Psoas muscle (tissue), 8 donors: ENCODE data around the gene GNS. TPM values are rescaled to one million over a fixed set of nuclear protein-coding genes. Genes with fewer than 3 reads are reported as not detected.

Experiments
- ATAC-seq, 4 donors: fragments of 200-7000 bp; cut with Tn5 transposase; one replicate each; pipeline ENCODE4 v1.9.1; 2020; ENCODE audit warnings: moderate library complexity in 3 of 4, mild to moderate bottlenecking in 2 of 4
- DNase-seq, 2 donors: peaks; one replicate each; pipeline ENCODE4 v3.0.0-alpha.2; 2020
- H3K27ac ChIP-seq: fragments of 200-600 bp; one replicate; pipeline ENCODE4 v1.8.0; 2022
- H3K27me3 ChIP-seq, 3 donors: fragments of 200-600 bp in 1 of 3; one replicate each; pipeline versions ENCODE4 v1.6.1 to v1.8.0; 2013 to 2022; ENCODE audit warnings: low read length in 2 of 3, mild to moderate bottlenecking in 2 of 3, moderate library complexity in 1 of 3; ENCODE audit not compliant: insufficient read depth in 3 of 3
- H3K36me3 ChIP-seq, 2 donors: fragments of 200-600 bp in 1 of 2; one replicate each; pipeline versions ENCODE4 v1.6.1 to v1.8.0; 2013 to 2022; ENCODE audit warnings: low read depth in 1 of 2, mild to moderate bottlenecking in 1 of 2, moderate library complexity in 1 of 2; ENCODE audit not compliant: insufficient read depth in 1 of 2
- H3K4me1 ChIP-seq: fragments of 200-600 bp; one replicate; pipeline ENCODE4 v1.8.0; 2022
- H3K4me3 ChIP-seq: fragments of 200-600 bp; one replicate; pipeline ENCODE4 v1.8.0; 2022; ENCODE audit warnings: mild to moderate bottlenecking
- H3K9me3 ChIP-seq: fragments of 200-600 bp; one replicate; pipeline ENCODE4 v1.8.0; 2022
- WGBS, 3 donors: extraction: QIAGEN DNeasy Blood & Tissue Kit; methylation state at CpG; one replicate each; pipeline versions ENCODE4 v1.1.6 to v1.1.7; 2013; 5-methylcytosine and 5-hydroxymethylcytosine counted together
- intact Hi-C, 2 donors: fragments of 100-400 bp; cut with DNase I; formaldehyde crosslinking; loops; one replicate each; pipeline versions ENCODE4 v1.11.0 to v1.14.2; 2022
- polyA plus RNA-seq, 3 donors: library from polyadenylated mRNA; stranded (reverse); fragments of 200-250 nt; gene quantifications; one replicate each; pipeline ENCODE4 v1.2.3, GENCODE V29; 2013
- total RNA-seq, 4 donors: library from RNA; stranded (reverse); fragmentation: NEBNext Ultra II Directional in 2 of 4; extraction: Animal tissue kit (Norgen Biotek cat#: 25700) in 2 of 4; gene quantifications; one replicate each; pipeline versions ENCODE4 v1.2.1 to v1.2.4, GENCODE V29; 2021 to 2023
- TF ChIP-seq, protein P1 (sequence below): fragments of 200-600 bp; IDR thresholded peaks from one replicate; pipeline ENCODE4 v1.8.0; 2022; ENCODE audit warnings: antibody characterized with exemption
- donor health status: healthy with polysubstance abuse.
- donor health status: DM: no; HTN: no; CAD: no; lungs with moderate emphysema.
- donor health status: Bipolar disorder and iron deficiency.
- donor health status: healthy.
- donor health status: DM: yes; HTN: yes; CAD: no.
- donor health status: DM: no; HTN: no; CAD: no.
- donor health status: DM: no; HTN: no; CAD: no.
- donor health status: DM: yes; HTN: yes; CAD: no.

GNS gene
- total and polyA plus RNA-seq, 7 donors, result 18.7 to 55.3 (median 36.5) TPM

GRCh38 chr12:64696080-64696741 is 63.0 kb downstream of the GNS start:
- intact Hi-C loops, result loop anchor here in 1 of 2 donors (1.0 to 5.0 kb wide), 2 partner anchors 129 to 147 kb away; no protein-coding TSS in a partner anchor
- no peaks in the 10 kb centered on the region for H3K9me3 ChIP-seq
- WGBS, 3 donors, result 43 to 57% (median 45%) methylated on average over 1 of the region's 1 CpG
- ATAC-seq (no peak), DNase-seq (no peak)
- H3K36me3 ChIP-seq, result peaks cover 0 to 31% of the 10 kb centered on the region in 2 donors
- no peaks in the 10 kb centered on the region for H3K27me3 ChIP-seq
- TF ChIP-seq, protein P1, sequence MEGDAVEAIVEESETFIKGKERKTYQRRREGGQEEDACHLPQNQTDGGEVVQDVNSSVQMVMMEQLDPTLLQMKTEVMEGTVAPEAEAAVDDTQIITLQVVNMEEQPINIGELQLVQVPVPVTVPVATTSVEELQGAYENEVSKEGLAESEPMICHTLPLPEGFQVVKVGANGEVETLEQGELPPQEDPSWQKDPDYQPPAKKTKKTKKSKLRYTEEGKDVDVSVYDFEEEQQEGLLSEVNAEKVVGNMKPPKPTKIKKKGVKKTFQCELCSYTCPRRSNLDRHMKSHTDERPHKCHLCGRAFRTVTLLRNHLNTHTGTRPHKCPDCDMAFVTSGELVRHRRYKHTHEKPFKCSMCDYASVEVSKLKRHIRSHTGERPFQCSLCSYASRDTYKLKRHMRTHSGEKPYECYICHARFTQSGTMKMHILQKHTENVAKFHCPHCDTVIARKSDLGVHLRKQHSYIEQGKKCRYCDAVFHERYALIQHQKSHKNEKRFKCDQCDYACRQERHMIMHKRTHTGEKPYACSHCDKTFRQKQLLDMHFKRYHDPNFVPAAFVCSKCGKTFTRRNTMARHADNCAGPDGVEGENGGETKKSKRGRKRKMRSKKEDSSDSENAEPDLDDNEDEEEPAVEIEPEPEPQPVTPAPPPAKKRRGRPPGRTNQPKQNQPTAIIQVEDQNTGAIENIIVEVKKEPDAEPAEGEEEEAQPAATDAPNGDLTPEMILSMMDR, result peak; percentile 35
- H3K4me1 ChIP-seq, result peaks cover 9% of the 10 kb centered on the region
- no peak overlapping the region for H3K27ac ChIP-seq
- H3K4me3 ChIP-seq, result no peak overlapping the region

DNA sequence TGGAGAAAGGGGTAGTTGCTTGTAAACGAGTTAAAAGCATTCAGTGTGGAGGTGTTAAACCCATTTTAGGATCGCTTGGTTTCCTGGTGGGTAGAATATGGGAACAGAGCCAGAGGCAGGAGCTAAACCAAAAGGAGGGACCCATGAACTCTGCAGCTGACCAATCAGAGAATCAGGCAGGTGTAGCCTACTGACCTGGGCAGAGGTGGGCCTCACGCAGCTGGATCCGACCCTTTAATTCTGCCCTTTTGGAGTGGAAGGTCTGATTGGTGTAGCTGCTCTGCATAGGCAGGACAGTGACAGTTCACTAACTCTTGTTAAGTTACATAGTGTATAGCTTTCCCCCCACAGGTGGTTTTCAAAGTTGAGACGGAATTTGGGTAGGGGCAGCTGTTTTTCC is 63.7 kb downstream of the GNS start:
- no peaks in the 10 kb centered on the region for H3K9me3 ChIP-seq
- peaks cover 0 to 31% of the 10 kb centered on the region in 2 donors for H3K36me3 ChIP-seq
- no peak overlapping the region for H3K4me3 ChIP-seq
- intact Hi-C loops, result loop anchor here (2.0 to 5.0 kb wide), 2 partner anchors 128 to 145 kb away; no protein-coding TSS in a partner anchor
- WGBS, 3 donors, result 81 to 86% (median 83%) methylated on average over 5 of the region's 5 CpGs
- ATAC-seq (no peak), DNase-seq (no peak)
- no peaks in the 10 kb centered on the region for H3K27me3 ChIP-seq
- no peak overlapping the region for H3K27ac ChIP-seq
- TF ChIP-seq, protein P1, result no peak
- H3K4me1 ChIP-seq, result peaks cover 12% of the 10 kb centered on the region

- peaks cover 12% of the 10 kb centered on the region for H3K4me1 ChIP-seq
- TF ChIP-seq, protein P1, result no peak
- intact Hi-C loops, result loop anchor here (2.0 to 5.0 kb wide), 3 partner anchors 82 to 144 kb away; partner anchors contain the start of gene RASSF3 (in 1 of the 2)
- H3K4me3 ChIP-seq, result no peak overlapping the region
- peaks cover 0 to 25% of the 10 kb centered on the region in 2 donors for H3K36me3 ChIP-seq
- no peak for ATAC-seq
- H3K27ac ChIP-seq, result no peak overlapping the region
- 74 to 80% (median 75%) methylated on average over 18 of the region's 18 CpGs for WGBS, 3 donors
- no peaks in the 10 kb centered on the region for H3K27me3 ChIP-seq
- DNase-seq, result no peak
- H3K9me3 ChIP-seq, result no peaks in the 10 kb centered on the region
Observed at GRCh38 chr12:64694130-64695040, 64.8 kb downstream of the GNS start.

DNA sequence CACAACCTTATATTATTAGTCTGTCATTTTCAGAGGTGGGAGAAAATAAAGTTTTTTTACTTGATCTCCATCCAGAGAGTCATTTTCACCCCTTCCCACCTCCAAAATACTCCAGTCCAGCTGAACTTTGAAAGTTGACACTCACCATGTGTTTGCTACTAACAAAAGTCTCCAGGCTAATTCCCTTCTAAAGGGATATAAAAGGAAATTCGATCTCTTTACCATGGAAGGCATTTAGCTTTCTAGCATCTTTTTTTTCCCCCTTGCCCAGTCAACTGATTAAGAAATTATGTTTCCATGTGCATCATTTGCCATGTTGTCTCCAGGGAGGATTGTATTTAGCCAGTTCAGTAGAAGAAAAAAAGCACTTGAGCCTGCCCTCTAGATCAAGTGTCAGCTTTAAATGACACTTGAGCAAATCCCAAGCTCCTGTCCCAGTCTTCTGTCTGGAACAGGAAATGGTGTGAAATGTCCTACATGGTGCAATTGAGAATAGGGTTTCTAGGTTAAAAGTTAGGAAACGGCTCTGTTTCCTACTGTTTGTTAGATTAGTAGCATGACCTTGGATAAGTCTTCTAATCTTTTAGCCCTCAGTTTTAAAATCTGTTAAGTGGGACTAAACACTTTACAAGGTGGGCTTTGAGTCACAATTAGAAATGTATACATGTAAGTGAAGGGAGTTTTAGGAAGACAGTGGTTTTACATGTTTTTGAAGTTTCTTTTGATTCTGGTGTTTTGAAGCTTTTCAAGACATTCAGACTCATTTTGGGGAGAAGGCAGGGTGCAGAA is 67.2 kb downstream of the GNS start:
- peaks cover 21% of the 10 kb centered on the region for H3K4me1 ChIP-seq
- TF ChIP-seq, protein P1, result no peak
- H3K4me3 ChIP-seq, result no peak overlapping the region
- H3K36me3 ChIP-seq, result peaks cover 5 to 20% of the 10 kb centered on the region in 2 donors
- no peaks in the 10 kb centered on the region for H3K9me3 ChIP-seq
- DNase-seq, result no peak
- no peaks in the 10 kb centered on the region for H3K27me3 ChIP-seq
- peak in 3 of 4 donors; percentile 64 to 91 (median 71) for ATAC-seq
- intact Hi-C loops, result loop anchor here in 1 of 2 donors (5.0 kb wide), 1 partner anchor 80 kb away; the partner anchor contains the start of gene RASSF3
- WGBS, 3 donors, result 14 to 19% (median 18%) methylated on average over 2 of the region's 2 CpGs
- peak overlapping the region; percentile 67 for H3K27ac ChIP-seq
